PC-9 (cell line): ENCODE results near the gene PROB1. TPM values are rescaled to one million over a fixed set of nuclear protein-coding genes. Genes with fewer than 3 reads are reported as not detected.

ENCODE experiments used
- BruUV-seq: library from RNA; stranded (reverse); fragments of 400-500 nt; replicated peaks from 2 replicates; lab custom pipeline; 2021; lab: Mats Ljungman, UMichigan
- CTCF ChIA-PET: fragments of 300-600 bp; sonication (Branson Sonifier 250); formaldehyde crosslinking; loops from one replicate; lab custom pipeline; 2022; ENCODE audit warnings: antibody characterized with exemption; lab: Charles Lee
- POLR2A ChIA-PET: fragments of 300-600 bp; sonication (Branson Sonifier 250); formaldehyde crosslinking; loops from one replicate; lab custom pipeline; 2022; ENCODE audit warnings: antibody characterized with exemption; ENCODE audit not compliant: unreplicated experiment; lab: Charles Lee
- DNase-seq, 2 experiments: peaks; one replicate each; pipeline versions ENCODE4 v3.0.0 to v3.0.0-alpha.2; 2015 to 2022; ENCODE audit warnings: mixed read lengths in 1 of 2
- H2AFZ ChIP-seq: fragments of 200-600 bp; sonication (generic); 2 replicates; pipeline ENCODE4 v1.8.1; 2017; ENCODE audit warnings: antibody characterized with exemption
- H3F3A ChIP-seq: fragments of 200-600 bp; sonication (generic); 2 replicates; pipeline ENCODE4 v1.8.1; 2017; ENCODE audit warnings: antibody characterized with exemption, mild to moderate bottlenecking, low read depth; ENCODE audit not compliant: insufficient read depth
- H3K27ac ChIP-seq: fragments of 200-600 bp; sonication (generic); 2 replicates; pipeline ENCODE4 v1.6.1; 2016; ENCODE audit warnings: mixed run types
- H3K27me3 ChIP-seq: fragments of 200-600 bp; sonication (generic); 2 replicates; pipeline ENCODE4 v1.6.1; 2016; ENCODE audit warnings: low read depth, mixed run types; ENCODE audit not compliant: insufficient read depth
- H3K36me3 ChIP-seq: fragments of 200-600 bp; sonication (generic); 2 replicates; pipeline ENCODE4 v1.6.1; 2016; ENCODE audit warnings: low read depth, mixed run types
- H3K4me1 ChIP-seq: fragments of 200-600 bp; sonication (generic); replicated peaks from 2 replicates; pipeline ENCODE4 v1.6.1; 2016; ENCODE audit warnings: mixed run types; ENCODE audit not compliant: insufficient read depth
- H3K4me2 ChIP-seq: fragments of 200-600 bp; sonication (generic); 2 replicates; pipeline ENCODE4 v1.6.1; 2017; ENCODE audit warnings: mixed run types
- H3K4me3 ChIP-seq: fragments of 200-600 bp; sonication (generic); 2 replicates; pipeline ENCODE4 v1.6.1; 2016; ENCODE audit warnings: mixed run types
- H3K79me2 ChIP-seq: fragments of 200-600 bp; sonication (generic); 2 replicates; pipeline ENCODE4 v1.6.1; 2017; ENCODE audit warnings: low read depth, mixed run types
- H3K9me2 ChIP-seq: fragments of 200-600 bp; sonication (generic); 2 replicates; pipeline ENCODE4 v1.8.1; 2017; ENCODE audit warnings: mild to moderate bottlenecking; ENCODE audit not compliant: insufficient read depth
- H3K9me3 ChIP-seq: fragments of 200-600 bp; sonication (generic); 2 replicates; pipeline ENCODE4 v1.8.1; 2016; ENCODE audit warnings: low read depth; ENCODE audit not compliant: insufficient read depth
- H4K20me1 ChIP-seq: fragments of 200-600 bp; sonication (generic); 2 replicates; pipeline ENCODE4 v1.8.1; 2017; ENCODE audit not compliant: insufficient read depth
- CTCF ChIP-seq: fragments of 200-600 bp; sonication (generic); conservative IDR thresholded peaks from 2 replicates; pipeline ENCODE4 v1.6.1; 2017; ENCODE audit warnings: mixed run types, antibody characterized with exemption, mild to moderate bottlenecking, moderate library complexity
- EZH2 ChIP-seq: fragments of 200-600 bp; sonication (generic); IDR thresholded peaks from 2 replicates; pipeline ENCODE4 v1.8.0; 2017; ENCODE audit warnings: antibody characterized with exemption, low read depth
- intact Hi-C: fragments of 100-400 bp; cut with micrococcal nuclease; formaldehyde crosslinking; loops from one replicate; pipeline ENCODE4 v1.10.0; 2022; ENCODE audit not compliant: unreplicated experiment
- total RNA-seq: library from RNA; stranded (reverse); gene quantifications from 2 replicates; pipeline ENCODE4 v1.2.3, GENCODE V29; 2021

The PROB1 gene
- total RNA-seq, 1 experiment from 2014 or later: 2.9 TPM

- no peak overlapping the region for H3K4me3 ChIP-seq
- intact Hi-C loops: no loop called here
- ChIA-PET POLR2A (no interaction called here), CTCF (no interaction called here)
- no peak for DNase-seq
- no peak overlapping the region for H2AFZ ChIP-seq
- no peaks in the 10 kb centered on the region for H3K9me2 ChIP-seq
- H3K36me3 ChIP-seq: peaks cover 14% of the 10 kb centered on the region; the same call in 1 of the 2 replicates
- peaks cover 33% of the 10 kb centered on the region for H3K4me1 ChIP-seq
- H3K79me2 ChIP-seq: no peaks in the 10 kb centered on the region
- no peaks in the 10 kb centered on the region for H4K20me1 ChIP-seq
- H3F3A ChIP-seq: peaks cover 41% of the 10 kb centered on the region
- H3K4me2 ChIP-seq: no peak overlapping the region
- BruUV-seq: no TSS peak
- no peaks in the 10 kb centered on the region for H3K9me3 ChIP-seq
- H3K27me3 ChIP-seq: no peaks in the 10 kb centered on the region
- TF ChIP-seq CTCF (no peak), EZH2 (no peak)
- no peak overlapping the region for H3K27ac ChIP-seq
Measured at GRCh38 chr5:139374909-139375308, 20.0 kb downstream of the PROB1 start.

- Histone ChIP-seq H3K27ac (no peak overlapping the region), H2AFZ (no peak overlapping the region), H3K27me3 (no peaks in the 10 kb centered on the region), H3K4me2 (no peak overlapping the region), H3K4me1 (peaks cover 33% of the 10 kb centered on the region), H3K9me3 (no peaks in the 10 kb centered on the region), H3K9me2 (no peaks in the 10 kb centered on the region), H3K4me3 (no peak overlapping the region), H3K36me3 (peaks cover 14% of the 10 kb centered on the region; the same call in 1 of the 2 replicates), H3F3A (peaks cover 49% of the 10 kb centered on the region), H4K20me1 (peaks cover 6% of the 10 kb centered on the region; the same call in 1 of the 2 replicates), H3K79me2 (no peaks in the 10 kb centered on the region)
- POLR2A ChIA-PET: no interaction called here
- BruUV-seq: no TSS peak
- no peak for TF ChIP-seq EZH2
- no peak for TF ChIP-seq CTCF
- CTCF ChIA-PET: interaction anchor here (0.5 kb wide), 1 partner anchor 125 kb away, joined by 6 read pairs; no protein-coding TSS in a partner anchor
- intact Hi-C loops: no loop called here
- DNase-seq: no peak
Measured at GRCh38 chr5:139371482-139372435, 23.1 kb downstream of the PROB1 start.

- Histone ChIP-seq H3K36me3 (peaks cover 25% of the 10 kb centered on the region), H3K27ac (no peak overlapping the region), H4K20me1 (peaks cover 8% of the 10 kb centered on the region; the same call in 1 of the 2 replicates), H3K4me3 (no peak overlapping the region), H3K79me2 (no peaks in the 10 kb centered on the region), H3K9me3 (no peaks in the 10 kb centered on the region), H2AFZ (no peak overlapping the region), H3K4me2 (no peak overlapping the region), H3K4me1 (peaks cover 26% of the 10 kb centered on the region), H3F3A (peaks cover 46% of the 10 kb centered on the region), H3K9me2 (no peaks in the 10 kb centered on the region), H3K27me3 (no peaks in the 10 kb centered on the region)
- no TSS peak for BruUV-seq
- POLR2A ChIA-PET: no interaction called here
- intact Hi-C loops: loop anchor here (5.0 kb wide), 1 partner anchor 802 kb away; no protein-coding TSS in a partner anchor
- no peak for DNase-seq
- TF ChIP-seq EZH2 (no peak), CTCF (no peak)
- CTCF ChIA-PET: interaction anchor here (0.7 kb wide), 1 partner anchor 397 kb away, joined by 3 read pairs; no protein-coding TSS in a partner anchor
Measured at GRCh38 chr5:139369181-139369580, 25.7 kb downstream of the PROB1 start.
